SK-N-SH (cell line): ENCODE results near the gene PLA2G3.

ENCODE experiments used
- CHD2 ChIP-seq: fragments of 150-350 bp; IDR thresholded peaks from 2 replicates; pipeline ENCODE4 v1.6.1; 2018; ENCODE audit warnings: low read length; ENCODE audit not compliant: partially characterized antibody
- EP300 ChIP-seq, 2 experiments: IDR thresholded peaks; 2 replicates each; pipeline versions ENCODE4 v1.4.0 to v1.6.1; 2012; ENCODE audit warnings: borderline replicate concordance in 1 of 2, low read depth in 1 of 2, low read length in 1 of 2
- FOXM1 ChIP-seq: IDR thresholded peaks from 2 replicates; pipeline ENCODE4 v1.4.0; 2012; ENCODE audit warnings: low read depth, mild to moderate bottlenecking
- GABPA ChIP-seq: IDR thresholded peaks from 2 replicates; pipeline ENCODE4 v1.4.0; 2012; ENCODE audit warnings: low read depth, mild to moderate bottlenecking
- MXI1 ChIP-seq: IDR thresholded peaks from 2 replicates; pipeline ENCODE4 v1.6.1; 2012; ENCODE audit warnings: mild to moderate bottlenecking, low read depth, low read length, improper control_type of control experiment
- NFIC ChIP-seq: IDR thresholded peaks from 2 replicates; pipeline ENCODE4 v1.4.0; 2012; ENCODE audit warnings: borderline replicate concordance
- POLR2AphosphoS5 ChIP-seq: IDR thresholded peaks from 2 replicates; pipeline ENCODE4 v1.6.1; 2012; ENCODE audit warnings: low read depth, low read length
- RAD21 ChIP-seq: IDR thresholded peaks from 2 replicates; pipeline ENCODE4 v1.6.1; 2012; ENCODE audit warnings: mild to moderate bottlenecking, low read length
- RFX5 ChIP-seq: IDR thresholded peaks from 2 replicates; pipeline ENCODE4 v1.6.1; 2012; ENCODE audit warnings: mild to moderate bottlenecking, improper control_type of control experiment, low read length
- TEAD4 ChIP-seq: IDR thresholded peaks from 2 replicates; pipeline ENCODE4 v1.4.0; 2012; ENCODE audit warnings: mild to moderate bottlenecking, borderline replicate concordance; ENCODE audit not compliant: insufficient read depth
- TF ChIP-seq, protein P1 (sequence below): fragments of 200-600 bp; sonication (generic); IDR thresholded peaks from 2 replicates; pipeline ENCODE4 v1.6.1; 2017; ENCODE audit warnings: antibody characterized with exemption, mild to moderate bottlenecking, moderate library complexity
- TF ChIP-seq, protein P2 (sequence below): IDR thresholded peaks from 2 replicates; pipeline ENCODE4 v1.4.0; 2012; ENCODE audit warnings: low read depth

DNA sequence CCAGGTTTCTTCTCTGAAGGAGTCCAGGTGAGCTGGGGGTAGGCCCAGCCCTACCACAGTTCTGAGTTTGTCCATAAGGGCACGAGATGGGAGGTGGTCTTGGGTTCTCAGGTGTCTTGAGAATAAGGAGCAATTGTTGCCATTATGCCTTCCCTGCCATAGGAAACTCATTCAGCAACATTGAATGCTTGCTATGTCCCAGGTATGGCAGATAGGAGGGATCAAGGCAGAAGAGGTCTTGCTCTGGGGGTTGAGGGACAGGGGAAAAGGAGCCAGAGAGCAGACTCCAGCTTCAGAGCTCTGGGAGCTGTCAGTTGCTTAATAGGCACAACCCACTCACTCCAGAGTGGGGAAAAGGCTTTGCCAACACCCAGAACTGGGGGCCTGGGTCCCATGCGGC, 37.2 kb downstream of the PLA2G3 start:
- TF ChIP-seq GABPA (no peak), POLR2AphosphoS5 (no peak), FOXM1 (no peak), CHD2 (no peak), MXI1 (no peak), RFX5 (no peak), RAD21 (no peak), EP300 (IDR thresholded peaks at IDR 0.05; ENCODE audit: borderline replicate concordance in 1 of 2, low read depth in 1 of 2, low read length in 1 of 2) (no peak), NFIC (no peak), TEAD4 (no peak)
- TF ChIP-seq, protein P1, sequence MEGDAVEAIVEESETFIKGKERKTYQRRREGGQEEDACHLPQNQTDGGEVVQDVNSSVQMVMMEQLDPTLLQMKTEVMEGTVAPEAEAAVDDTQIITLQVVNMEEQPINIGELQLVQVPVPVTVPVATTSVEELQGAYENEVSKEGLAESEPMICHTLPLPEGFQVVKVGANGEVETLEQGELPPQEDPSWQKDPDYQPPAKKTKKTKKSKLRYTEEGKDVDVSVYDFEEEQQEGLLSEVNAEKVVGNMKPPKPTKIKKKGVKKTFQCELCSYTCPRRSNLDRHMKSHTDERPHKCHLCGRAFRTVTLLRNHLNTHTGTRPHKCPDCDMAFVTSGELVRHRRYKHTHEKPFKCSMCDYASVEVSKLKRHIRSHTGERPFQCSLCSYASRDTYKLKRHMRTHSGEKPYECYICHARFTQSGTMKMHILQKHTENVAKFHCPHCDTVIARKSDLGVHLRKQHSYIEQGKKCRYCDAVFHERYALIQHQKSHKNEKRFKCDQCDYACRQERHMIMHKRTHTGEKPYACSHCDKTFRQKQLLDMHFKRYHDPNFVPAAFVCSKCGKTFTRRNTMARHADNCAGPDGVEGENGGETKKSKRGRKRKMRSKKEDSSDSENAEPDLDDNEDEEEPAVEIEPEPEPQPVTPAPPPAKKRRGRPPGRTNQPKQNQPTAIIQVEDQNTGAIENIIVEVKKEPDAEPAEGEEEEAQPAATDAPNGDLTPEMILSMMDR = no peak
- TF ChIP-seq, protein P2, sequence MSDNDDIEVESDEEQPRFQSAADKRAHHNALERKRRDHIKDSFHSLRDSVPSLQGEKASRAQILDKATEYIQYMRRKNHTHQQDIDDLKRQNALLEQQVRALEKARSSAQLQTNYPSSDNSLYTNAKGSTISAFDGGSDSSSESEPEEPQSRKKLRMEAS = no peak
